HCT116 (cell line): ENCODE data around the gene RRM1. TPM values are rescaled to one million over a fixed set of nuclear protein-coding genes. Genes with fewer than 3 reads are reported as not detected.

Experiments used
- ATAC-seq: fragments of 200-7000 bp; cut with Tn5 transposase; 2 replicates; pipeline ENCODE4 v1.9.1; 2020; ENCODE audit warnings: mild to moderate bottlenecking, moderate library complexity
- BruUV-seq: library from RNA; stranded (reverse); fragments of 400-500 nt; replicated peaks from 2 replicates; lab custom pipeline; 2021; lab: Mats Ljungman, UMichigan
- CTCF ChIA-PET: fragments of 300-600 bp; sonication (Branson Sonifier 250); formaldehyde crosslinking; loops from one replicate; lab custom pipeline; 2021; ENCODE audit warnings: antibody characterized with exemption; lab: Charles Lee
- POLR2A ChIA-PET: fragments of 300-600, 350-600 bp; sonication (Branson Sonifier 250); formaldehyde crosslinking; loops from one replicate; lab custom pipeline; 2021; ENCODE audit warnings: antibody characterized with exemption; lab: Charles Lee
- RAD21 ChIA-PET, 2 experiments: fragments of 300-600 bp; sonication (Branson Sonifier 250); formaldehyde crosslinking; loops; one replicate each; lab custom pipeline; 2023; ENCODE audit warnings: low total read pairs in 2 of 2; ENCODE audit not compliant: uncharacterized antibody in 2 of 2, unreplicated experiment in 2 of 2, low non-redundant PET in 1 of 2; lab: Charles Lee
- DNase-seq: peaks from one replicate; pipeline ENCODE4 v3.0.0-alpha.2; 2010; ENCODE audit warnings: low read depth, low spot score
- H2AFZ ChIP-seq: fragments of 200-600 bp; shearing (Covaris generic), sonication (generic); 2 replicates; pipeline ENCODE4 v1.6.1; 2017; ENCODE audit warnings: low read depth, mixed run types, mixed read lengths, antibody characterized with exemption, low read length; ENCODE audit not compliant: poor library complexity, severe bottlenecking
- H3K27ac ChIP-seq: 2 replicates; pipeline ENCODE4 v1.5.1; 2012; ENCODE audit warnings: low read depth, low read length
- H3K27me3 ChIP-seq: fragments of 200-600 bp; sonication (generic); 2 replicates; pipeline ENCODE4 v1.6.1; 2016; ENCODE audit warnings: mixed run types, low read length, mixed read lengths; ENCODE audit not compliant: insufficient read depth
- H3K36me3 ChIP-seq, 2 experiments: fragments of 200-500 bp in 1 of 2; fragments of 200-600 bp in 1 of 2; sonication (Bioruptor generic) in 1 of 2; sonication (generic) in 1 of 2; 2 replicates each; pipeline versions ENCODE4 v1.5.1 to v1.6.1; 2014 to 2016; ENCODE audit warnings: low read length in 2 of 2, inconsistent platforms in 1 of 2, mixed read lengths in 1 of 2, mixed run types in 1 of 2; ENCODE audit not compliant: insufficient read depth in 2 of 2, control insufficient read depth in 1 of 2
- H3K4me1 ChIP-seq, 2 experiments: fragments of 200-600 bp in 1 of 2; sonication (generic) in 1 of 2; 2 replicates each; pipeline versions ENCODE4 v1.5.1 to v1.6.1; 2012 to 2017; ENCODE audit warnings: low read length in 2 of 2, inconsistent platforms in 1 of 2, mild to moderate bottlenecking in 1 of 2, mixed read lengths in 1 of 2, mixed run types in 1 of 2, moderate library complexity in 1 of 2; ENCODE audit not compliant: insufficient read depth in 2 of 2, control insufficient read depth in 1 of 2
- H3K4me2 ChIP-seq: fragments of 200-600 bp; sonication (generic); 2 replicates; pipeline ENCODE4 v1.6.1; 2017; ENCODE audit warnings: mixed run types, low read length, mixed read lengths
- H3K4me3 ChIP-seq, 2 experiments: fragments of 200-600 bp in 1 of 2; sonication (generic) in 1 of 2; replicated peaks in 1 of 2; 2 replicates each; pipeline ENCODE4 v1.5.1; 2011 to 2016; ENCODE audit warnings: low read length in 2 of 2, control low read depth in 1 of 2, low read depth in 1 of 2, mild to moderate bottlenecking in 1 of 2, mixed read lengths in 1 of 2, mixed run types in 1 of 2
- H3K79me2 ChIP-seq: fragments of 200-600 bp; sonication (generic); 2 replicates; pipeline ENCODE4 v1.6.1; 2017; ENCODE audit warnings: mild to moderate bottlenecking, mixed run types, low read length, moderate library complexity, mixed read lengths; ENCODE audit not compliant: insufficient read depth
- H3K9ac ChIP-seq: fragments of 200-600 bp; sonication (generic); 2 replicates; pipeline ENCODE4 v1.6.1; 2016; ENCODE audit warnings: low read length, mixed read lengths
- H3K9me2 ChIP-seq: fragments of 200-600 bp; sonication (generic), shearing (Covaris generic); 2 replicates; pipeline ENCODE4 v1.6.1; 2017; ENCODE audit warnings: mixed run types, mild to moderate bottlenecking, moderate library complexity; ENCODE audit not compliant: insufficient read depth
- H3K9me3 ChIP-seq, 2 experiments: fragments of 200-500 bp in 1 of 2; fragments of 200-600 bp in 1 of 2; sonication (Bioruptor generic) in 1 of 2; sonication (generic) in 1 of 2; 2 replicates each; pipeline ENCODE4 v1.6.1; 2014 to 2017; ENCODE audit warnings: low read length in 2 of 2, mixed read lengths in 2 of 2, inconsistent platforms in 1 of 2, low read depth in 1 of 2, mild to moderate bottlenecking in 1 of 2, mixed run types in 1 of 2, moderate library complexity in 1 of 2; ENCODE audit not compliant: control insufficient read depth in 1 of 2, insufficient read depth in 1 of 2
- H4K20me1 ChIP-seq: fragments of 200-600 bp; sonication (generic), shearing (Covaris generic); 2 replicates; pipeline ENCODE4 v1.6.1; 2017; ENCODE audit warnings: mixed run types, mild to moderate bottlenecking, moderate library complexity; ENCODE audit not compliant: insufficient read depth
- ATF3 ChIP-seq: IDR thresholded peaks from 2 replicates; pipeline ENCODE4 v1.6.1; 2012
- CBX3 ChIP-seq: IDR thresholded peaks from 2 replicates; pipeline ENCODE4 v1.6.1; 2012; ENCODE audit warnings: low read depth
- CEBPB ChIP-seq: IDR thresholded peaks from 2 replicates; pipeline ENCODE4 v1.6.1; 2012; ENCODE audit warnings: low read depth
- CTCF ChIP-seq, 3 experiments: fragments of 200-600 bp in 1 of 3; sonication (generic) in 1 of 3; IDR thresholded peaks in 2 of 3; conservative IDR thresholded peaks in 1 of 3; 2 replicates each; pipeline ENCODE4 v1.5.1; 2012 to 2017; ENCODE audit warnings: low read depth in 2 of 3, low read length in 2 of 3, antibody characterized with exemption in 1 of 3, borderline replicate concordance in 1 of 3, control low read depth in 1 of 3, mild to moderate bottlenecking in 1 of 3, mixed read lengths in 1 of 3, mixed run types in 1 of 3, moderate library complexity in 1 of 3; ENCODE audit not compliant: insufficient read depth in 1 of 3
- EGR1 ChIP-seq: IDR thresholded peaks from 2 replicates; pipeline ENCODE4 v1.6.1; 2012; ENCODE audit warnings: low read depth
- EZH2 ChIP-seq: fragments of 200-600 bp; sonication (generic); IDR thresholded peaks from 2 replicates; pipeline ENCODE4 v1.6.1; 2017; ENCODE audit warnings: antibody characterized with exemption, mixed run types
- EZH2phosphoT487 ChIP-seq: fragments of 200-600 bp; IDR thresholded peaks from 2 replicates; pipeline ENCODE4 v1.6.1; 2018; ENCODE audit warnings: antibody characterized with exemption, borderline replicate concordance
- FOSL1 ChIP-seq: IDR thresholded peaks from 2 replicates; pipeline ENCODE4 v1.6.1; 2012; ENCODE audit warnings: low read depth
- JUND ChIP-seq: IDR thresholded peaks from 2 replicates; pipeline ENCODE4 v1.6.1; 2012
- MAX ChIP-seq: IDR thresholded peaks from 2 replicates; pipeline ENCODE4 v1.6.1; 2012
- RAD21 ChIP-seq: IDR thresholded peaks from 2 replicates; pipeline ENCODE4 v1.6.1; 2012; ENCODE audit warnings: low read depth, mild to moderate bottlenecking
- SIN3A ChIP-seq: IDR thresholded peaks from 2 replicates; pipeline ENCODE4 v1.6.1; 2012; ENCODE audit warnings: low read depth
- SP1 ChIP-seq: IDR thresholded peaks from 2 replicates; pipeline ENCODE4 v1.6.1; 2012; ENCODE audit warnings: low read depth
- SRF ChIP-seq: IDR thresholded peaks from 2 replicates; pipeline ENCODE4 v1.6.1; 2012; ENCODE audit warnings: low read depth
- TCF7L2 ChIP-seq: IDR thresholded peaks from 2 replicates; pipeline ENCODE4 v1.7.0; 2011; ENCODE audit warnings: borderline replicate concordance, inconsistent platforms; ENCODE audit not compliant: insufficient read depth, insufficient read length; ENCODE audit errors: extremely low read depth
- YY1 ChIP-seq: IDR thresholded peaks from 2 replicates; pipeline ENCODE4 v1.6.1; 2011; ENCODE audit warnings: low read length, low read depth, moderate library complexity, mild to moderate bottlenecking; ENCODE audit not compliant: insufficient replicate concordance; ENCODE audit errors: extremely low read depth
- ZBTB33 ChIP-seq: IDR thresholded peaks from 2 replicates; pipeline ENCODE4 v1.6.1; 2011; ENCODE audit warnings: mild to moderate bottlenecking, low read length, moderate library complexity; ENCODE audit not compliant: insufficient replicate concordance; ENCODE audit errors: extremely low read depth
- ZFX ChIP-seq: fragments of 450-650 bp; IDR thresholded peaks from 2 replicates; pipeline ENCODE4 v1.6.1; 2017
- ZNF274 ChIP-seq: fragments of 200-500 bp; sonication (Bioruptor generic); IDR thresholded peaks from 2 replicates; pipeline ENCODE4 v1.6.1; 2014; ENCODE audit warnings: mild to moderate bottlenecking, low read depth, low read length, inconsistent platforms
- intact Hi-C: fragments of 100-400 bp; cut with micrococcal nuclease; formaldehyde crosslinking; loops from 2 replicates; pipeline ENCODE4 v1.10.0; 2022
- total RNA-seq: library from RNA; stranded (reverse); gene quantifications from one replicate; pipeline ENCODE4 v1.2.1, GENCODE V29; 2021; ENCODE audit not compliant: unreplicated experiment

RRM1 gene
- total RNA-seq, 1 experiment from 2014 or later: 134 TPM

GRCh38 chr11:4161305-4161704 lies 66.7 kb downstream of the RRM1 start:
- DNase-seq (no peak), ATAC-seq (no peak)
- ChIA-PET POLR2A (no interaction called here), RAD21 (no interaction called here), CTCF (no interaction called here)
- Histone ChIP-seq H3K9ac (no peak overlapping the region), H3K79me2 (no peaks in the 10 kb centered on the region), H3K27me3 (no peaks in the 10 kb centered on the region), H3K9me2 (no peaks in the 10 kb centered on the region), H4K20me1 (no peaks in the 10 kb centered on the region), H3K9me3 (no peaks in the 10 kb centered on the region), H3K4me2 (no peak overlapping the region), H3K36me3 (no peaks in the 10 kb centered on the region), H2AFZ (no peak overlapping the region), H3K4me1 (no peaks in the 10 kb centered on the region), H3K4me3 (no peak overlapping the region), H3K27ac (no peak overlapping the region)
- TF ChIP-seq EZH2 (no peak), SRF (no peak), YY1 (no peak), CEBPB (no peak), CTCF (IDR thresholded peaks at IDR 0.05 in 2 of 3, conservative IDR thresholded peaks at IDR 0.05 in 1 of 3; ENCODE audit: borderline replicate concordance in 1 of 3, insufficient read depth in 1 of 3, low read depth in 2 of 3, low read length in 2 of 3) (no peak), ATF3 (no peak), TCF7L2 (no peak), ZFX (no peak), RAD21 (no peak), ZNF274 (no peak), EGR1 (no peak), SIN3A (no peak), SP1 (no peak), FOSL1 (no peak), CBX3 (no peak), ZBTB33 (no peak), JUND (no peak), EZH2phosphoT487 (no peak), MAX (no peak)
- intact Hi-C loops: no loop called here
- BruUV-seq: no TSS peak
